ENCODE measurements around the gene R3HCC1L. TPM values are rescaled to one million over a fixed set of nuclear protein-coding genes. Genes with fewer than 3 reads are reported as not detected.
"Not testable (repeated sequence)": the region's sequence is repeated elsewhere in the genome, so short reads cannot be mapped to it uniquely, and the experiment has no call there.

The R3HCC1L gene
- total RNA-seq, 1 donor from 2014 or later, result 5.9 TPM

GRCh38 chr10:98168147-98168546 is 33.7 kb downstream of the R3HCC1L start:
- ATAC-seq, result no peak
- DNase-seq (ENCODE audit: missing footprints), result no peak
- intact Hi-C loops (cut with DNase I), result loop anchor here (5.0 kb wide), 1 partner anchor 139 kb away; no protein-coding TSS in a partner anchor

- ATAC-seq, result no peak
- intact Hi-C loops (cut with DNase I), result loop anchor here (5.0 kb wide), 1 partner anchor 139 kb away; no protein-coding TSS in a partner anchor
- DNase-seq (ENCODE audit: missing footprints), result no peak
Measured at GRCh38 chr10:98168766-98169165, 34.3 kb downstream of the R3HCC1L start.

GRCh38 chr10:98169379-98169778 is 34.9 kb downstream of the R3HCC1L start:
- DNase-seq (ENCODE audit: missing footprints) (no peak), ATAC-seq (no peak)
- intact Hi-C loops (cut with DNase I), result loop anchor here (5.0 kb wide), 1 partner anchor 138 kb away; no protein-coding TSS in a partner anchor

- no peak for DNase-seq (ENCODE audit: missing footprints)
- intact Hi-C loops (cut with DNase I), result no loop called here
- ATAC-seq, result no peak
Measured at GRCh38 chr10:98170249-98171117, 36.0 kb downstream of the R3HCC1L start.

GRCh38 chr10:98172073-98172472 is 37.6 kb downstream of the R3HCC1L start:
- intact Hi-C loops (cut with DNase I), result no loop called here

GRCh38 chr10:98172495-98172894 is 38.0 kb downstream of the R3HCC1L start:
- ATAC-seq, result no peak
- intact Hi-C loops (cut with DNase I), result no loop called here
- DNase-seq (ENCODE audit: missing footprints), result no peak

More at GRCh38 chr10:98172073-98172472, 37.6 kb downstream of the R3HCC1L start:
- no peak for DNase-seq (ENCODE audit: missing footprints)
- ATAC-seq, result peak; percentile 90

- ATAC-seq (no peak), DNase-seq (ENCODE audit: missing footprints) (no peak)
- intact Hi-C loops (cut with DNase I), result no loop called here
Measured at GRCh38 chr10:98173260-98173659, 38.8 kb downstream of the R3HCC1L start.

GRCh38 chr10:98182351-98182915 is 48.0 kb downstream of the R3HCC1L start:
- not testable (repeated sequence) for DNase-seq (ENCODE audit: missing footprints)

GRCh38 chr10:98186681-98187080 is 52.2 kb downstream of the R3HCC1L start:
- no peak for DNase-seq (ENCODE audit: missing footprints)
- intact Hi-C loops (cut with DNase I), result no loop called here
- no peak for ATAC-seq

More at GRCh38 chr10:98182351-98182915, 48.0 kb downstream of the R3HCC1L start:
- ATAC-seq; intact Hi-C loops (cut with DNase I): not testable (repeated sequence)

GRCh38 chr10:98190773-98191172 is 56.3 kb downstream of the R3HCC1L start:
- DNase-seq (ENCODE audit: missing footprints); ATAC-seq; intact Hi-C loops (cut with DNase I): not testable (repeated sequence)

GRCh38 chr10:98193037-98193436 is 58.6 kb downstream of the R3HCC1L start:
- DNase-seq (ENCODE audit: missing footprints), result no peak
- ATAC-seq, result no peak
- intact Hi-C loops (cut with DNase I), result no loop called here

- intact Hi-C loops (cut with DNase I), result no loop called here
- DNase-seq (ENCODE audit: missing footprints), result no peak
- ATAC-seq, result no peak
Measured at GRCh38 chr10:98194633-98195032, 60.2 kb downstream of the R3HCC1L start.

GRCh38 chr10:98195120-98195519 is 60.7 kb downstream of the R3HCC1L start:
- DNase-seq (ENCODE audit: missing footprints), result no peak
- intact Hi-C loops (cut with DNase I), result no loop called here
- ATAC-seq, result no peak

- DNase-seq (ENCODE audit: missing footprints) (no peak), ATAC-seq (no peak)
- intact Hi-C loops (cut with DNase I), result no loop called here
Measured at GRCh38 chr10:98196985-98197384, 62.5 kb downstream of the R3HCC1L start.

- no peak for ATAC-seq
- intact Hi-C loops (cut with DNase I), result no loop called here
- DNase-seq (ENCODE audit: missing footprints), result no peak
Measured at GRCh38 chr10:98201760-98202159, 67.3 kb downstream of the R3HCC1L start.

- ATAC-seq, result no peak
- intact Hi-C loops (cut with DNase I), result no loop called here
- no peak for DNase-seq (ENCODE audit: missing footprints)
Measured at GRCh38 chr10:98202378-98202777, 67.9 kb downstream of the R3HCC1L start.

GRCh38 chr10:98205351-98205750 is 70.9 kb downstream of the R3HCC1L start:
- no peak for DNase-seq (ENCODE audit: missing footprints)
- ATAC-seq, result no peak
- intact Hi-C loops (cut with DNase I), result no loop called here

GRCh38 chr10:98208925-98209324 is 74.5 kb downstream of the R3HCC1L start:
- intact Hi-C loops (cut with DNase I), result no loop called here
- no peak for DNase-seq (ENCODE audit: missing footprints)
- ATAC-seq, result no peak

GRCh38 chr10:98209441-98209840 is 75.0 kb downstream of the R3HCC1L start:
- ATAC-seq, result no peak
- intact Hi-C loops (cut with DNase I), result no loop called here
- no peak for DNase-seq (ENCODE audit: missing footprints)

- no peak for DNase-seq (ENCODE audit: missing footprints)
- intact Hi-C loops (cut with DNase I), result no loop called here
- ATAC-seq, result no peak
Measured at GRCh38 chr10:98212196-98212595, 77.7 kb downstream of the R3HCC1L start.

All from Right ventricle myocardium inferior (tissue), 1 donor.